Measurements from ENCODE around the gene MAP3K4. TPM values are rescaled to one million over a fixed set of nuclear protein-coding genes. Genes with fewer than 3 reads are reported as not detected.

The MAP3K4 gene
- total RNA-seq, 1 donor from 2014 or later, result 41.2 TPM

- H3K9me3 Mint-ChIP-seq (ENCODE audit: unreplicated experiment), result no peaks in the 10 kb centered on the region
- TF ChIP-seq CTCF (IDR thresholded peaks at IDR 0.05; ENCODE audit: unreplicated experiment), result no peak
- no peaks in the 10 kb centered on the region for H3K4me1 Mint-ChIP-seq (ENCODE audit: unreplicated experiment)
- no peaks in the 10 kb centered on the region for H3K27me3 Mint-ChIP-seq (ENCODE audit: unreplicated experiment)
- no peak for DNase-seq (ENCODE audit: low spot score)
- H3K4me3 Mint-ChIP-seq (ENCODE audit: unreplicated experiment), result no peak overlapping the region
- no peak overlapping the region for H3K27ac Mint-ChIP-seq (ENCODE audit: unreplicated experiment)
- no peaks in the 10 kb centered on the region for H3K36me3 Mint-ChIP-seq (ENCODE audit: low read depth, unreplicated experiment)
Measured at GRCh38 chr6:160966493-160967229, 24.9 kb upstream of the MAP3K4 start.

GRCh38 chr6:160967351-160967750 is 24.2 kb upstream of the MAP3K4 start:
- H3K4me3 Mint-ChIP-seq (ENCODE audit: unreplicated experiment), result no peak overlapping the region
- no peak overlapping the region for H3K27ac Mint-ChIP-seq (ENCODE audit: unreplicated experiment)
- no peak for TF ChIP-seq CTCF (IDR thresholded peaks at IDR 0.05; ENCODE audit: unreplicated experiment)
- H3K36me3 Mint-ChIP-seq (ENCODE audit: low read depth, unreplicated experiment), result no peaks in the 10 kb centered on the region
- DNase-seq (ENCODE audit: low spot score), result no peak
- H3K27me3 Mint-ChIP-seq (ENCODE audit: unreplicated experiment), result no peaks in the 10 kb centered on the region
- H3K9me3 Mint-ChIP-seq (ENCODE audit: unreplicated experiment), result no peaks in the 10 kb centered on the region
- H3K4me1 Mint-ChIP-seq (ENCODE audit: unreplicated experiment), result no peaks in the 10 kb centered on the region

GRCh38 chr6:160967833-160968232 is 23.7 kb upstream of the MAP3K4 start:
- H3K4me3 Mint-ChIP-seq (ENCODE audit: unreplicated experiment), result no peak overlapping the region
- H3K27ac Mint-ChIP-seq (ENCODE audit: unreplicated experiment), result no peak overlapping the region
- H3K27me3 Mint-ChIP-seq (ENCODE audit: unreplicated experiment), result no peaks in the 10 kb centered on the region
- no peaks in the 10 kb centered on the region for H3K4me1 Mint-ChIP-seq (ENCODE audit: unreplicated experiment)
- TF ChIP-seq CTCF (IDR thresholded peaks at IDR 0.05; ENCODE audit: unreplicated experiment), result no peak
- no peak for DNase-seq (ENCODE audit: low spot score)
- H3K36me3 Mint-ChIP-seq (ENCODE audit: low read depth, unreplicated experiment), result no peaks in the 10 kb centered on the region
- no peaks in the 10 kb centered on the region for H3K9me3 Mint-ChIP-seq (ENCODE audit: unreplicated experiment)

- no peaks in the 10 kb centered on the region for H3K9me3 Mint-ChIP-seq (ENCODE audit: unreplicated experiment)
Measured at GRCh38 chr6:160971171-160971570, 20.4 kb upstream of the MAP3K4 start.

More at GRCh38 chr6:160971171-160971570, 20.4 kb upstream of the MAP3K4 start:
- H3K36me3 Mint-ChIP-seq (ENCODE audit: low read depth, unreplicated experiment), result peaks cover under 1% of the 10 kb centered on the region
- no peaks in the 10 kb centered on the region for H3K27me3 Mint-ChIP-seq (ENCODE audit: unreplicated experiment)
- DNase-seq (ENCODE audit: low spot score), result no peak
- no peak for TF ChIP-seq CTCF (IDR thresholded peaks at IDR 0.05; ENCODE audit: unreplicated experiment)
- H3K4me3 Mint-ChIP-seq (ENCODE audit: unreplicated experiment), result no peak overlapping the region
- no peak overlapping the region for H3K27ac Mint-ChIP-seq (ENCODE audit: unreplicated experiment)
- H3K4me1 Mint-ChIP-seq (ENCODE audit: unreplicated experiment), result peaks cover 2% of the 10 kb centered on the region
